ENCODE data around the gene TCF7L1.

TCF7L1 gene

DNA sequence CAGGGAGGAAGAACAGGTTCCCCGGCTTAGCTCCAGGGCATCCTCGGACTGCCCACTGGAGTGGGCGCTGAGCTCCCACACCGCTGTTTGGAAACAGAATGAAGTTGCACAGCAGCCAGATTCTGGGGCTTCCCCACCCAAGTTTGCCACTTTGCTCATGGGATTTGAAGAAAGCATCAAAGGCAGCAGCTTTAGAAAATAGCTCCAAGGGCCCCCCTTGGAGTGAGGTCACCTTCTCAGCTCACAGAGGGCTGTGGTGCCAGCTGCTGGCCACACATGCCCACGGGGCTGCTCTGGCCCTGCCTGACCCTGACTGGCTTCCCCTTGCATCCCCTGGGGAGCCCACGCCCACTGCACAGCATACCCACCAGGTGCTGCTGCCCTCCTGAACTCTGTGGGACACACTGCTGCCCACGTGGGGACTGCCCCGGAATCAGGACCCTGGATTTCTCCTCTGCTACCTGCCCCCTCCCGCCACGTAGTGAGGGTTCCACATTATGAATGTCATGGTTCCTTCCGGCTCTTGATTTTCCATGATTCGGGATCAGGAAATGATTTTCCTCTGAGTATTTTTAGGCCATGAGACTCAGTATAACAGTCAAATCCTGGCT is 124.3 kb downstream of the TCF7L1 start:
- Histone ChIP-seq H3K4me1 (ENCODE audit: low read length) (peaks cover 6% of the 10 kb centered on the region), H3K27ac (ENCODE audit: low read length) (no peak overlapping the region), H3K36me3 (replicated peaks; ENCODE audit: low read depth, low read length) (no peaks in the 10 kb centered on the region), H4K20me1 (ENCODE audit: insufficient read depth, low read length) (no peaks in the 10 kb centered on the region), H3K9me3 (ENCODE audit: insufficient read depth, low read length) (no peaks in the 10 kb centered on the region), H2AFZ (ENCODE audit: low read depth, low read length) (no peak overlapping the region), H3K27me3 (ENCODE audit: low read depth, low read length) (no peaks in the 10 kb centered on the region), H3K4me2 (ENCODE audit: low read length) (no peak overlapping the region), H3K79me2 (ENCODE audit: low read length) (no peaks in the 10 kb centered on the region), H3K4me3 (ENCODE audit: low read length) (no peak overlapping the region), H3K9ac (ENCODE audit: low read length) (no peak overlapping the region)
- no peak for TF ChIP-seq EZH2phosphoT487 (IDR thresholded peaks at IDR 0.05; ENCODE audit: low read depth)
- TF ChIP-seq, protein P1, sequence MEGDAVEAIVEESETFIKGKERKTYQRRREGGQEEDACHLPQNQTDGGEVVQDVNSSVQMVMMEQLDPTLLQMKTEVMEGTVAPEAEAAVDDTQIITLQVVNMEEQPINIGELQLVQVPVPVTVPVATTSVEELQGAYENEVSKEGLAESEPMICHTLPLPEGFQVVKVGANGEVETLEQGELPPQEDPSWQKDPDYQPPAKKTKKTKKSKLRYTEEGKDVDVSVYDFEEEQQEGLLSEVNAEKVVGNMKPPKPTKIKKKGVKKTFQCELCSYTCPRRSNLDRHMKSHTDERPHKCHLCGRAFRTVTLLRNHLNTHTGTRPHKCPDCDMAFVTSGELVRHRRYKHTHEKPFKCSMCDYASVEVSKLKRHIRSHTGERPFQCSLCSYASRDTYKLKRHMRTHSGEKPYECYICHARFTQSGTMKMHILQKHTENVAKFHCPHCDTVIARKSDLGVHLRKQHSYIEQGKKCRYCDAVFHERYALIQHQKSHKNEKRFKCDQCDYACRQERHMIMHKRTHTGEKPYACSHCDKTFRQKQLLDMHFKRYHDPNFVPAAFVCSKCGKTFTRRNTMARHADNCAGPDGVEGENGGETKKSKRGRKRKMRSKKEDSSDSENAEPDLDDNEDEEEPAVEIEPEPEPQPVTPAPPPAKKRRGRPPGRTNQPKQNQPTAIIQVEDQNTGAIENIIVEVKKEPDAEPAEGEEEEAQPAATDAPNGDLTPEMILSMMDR (IDR thresholded peaks at IDR 0.05; ENCODE audit: low read depth, low read length): no peak

GRCh38 chr2:85257970-85258605 is 124.9 kb downstream of the TCF7L1 start:
- no peaks in the 10 kb centered on the region for H3K27me3 ChIP-seq (ENCODE audit: low read depth, low read length)
- H3K4me3 ChIP-seq (ENCODE audit: low read length): no peak overlapping the region
- H3K79me2 ChIP-seq (ENCODE audit: low read length): no peaks in the 10 kb centered on the region
- no peak overlapping the region for H3K9ac ChIP-seq (ENCODE audit: low read length)
- TF ChIP-seq, protein P1 (IDR thresholded peaks at IDR 0.05; ENCODE audit: low read depth, low read length): no peak
- TF ChIP-seq EZH2phosphoT487 (IDR thresholded peaks at IDR 0.05; ENCODE audit: low read depth): no peak
- no peaks in the 10 kb centered on the region for H4K20me1 ChIP-seq (ENCODE audit: insufficient read depth, low read length)
- H3K9me3 ChIP-seq (ENCODE audit: insufficient read depth, low read length): no peaks in the 10 kb centered on the region
- H3K27ac ChIP-seq (ENCODE audit: low read length): no peak overlapping the region
- H3K4me2 ChIP-seq (ENCODE audit: low read length): no peak overlapping the region
- H3K36me3 ChIP-seq (replicated peaks; ENCODE audit: low read depth, low read length): no peaks in the 10 kb centered on the region
- peaks cover 6% of the 10 kb centered on the region for H3K4me1 ChIP-seq (ENCODE audit: low read length)
- H2AFZ ChIP-seq (ENCODE audit: low read depth, low read length): no peak overlapping the region

- no peak overlapping the region for H3K9ac ChIP-seq (ENCODE audit: low read length)
- no peak overlapping the region for H3K27ac ChIP-seq (ENCODE audit: low read length)
- no peak overlapping the region for H3K4me3 ChIP-seq (ENCODE audit: low read length)
- no peaks in the 10 kb centered on the region for H3K79me2 ChIP-seq (ENCODE audit: low read length)
- no peak for TF ChIP-seq EZH2phosphoT487 (IDR thresholded peaks at IDR 0.05; ENCODE audit: low read depth)
- TF ChIP-seq, protein P1 (IDR thresholded peaks at IDR 0.05; ENCODE audit: low read depth, low read length): no peak
- no peak overlapping the region for H2AFZ ChIP-seq (ENCODE audit: low read depth, low read length)
- H3K4me2 ChIP-seq (ENCODE audit: low read length): no peak overlapping the region
- H3K9me3 ChIP-seq (ENCODE audit: insufficient read depth, low read length): no peaks in the 10 kb centered on the region
- H3K36me3 ChIP-seq (replicated peaks; ENCODE audit: low read depth, low read length): no peaks in the 10 kb centered on the region
- peaks cover 6% of the 10 kb centered on the region for H3K4me1 ChIP-seq (ENCODE audit: low read length)
- no peaks in the 10 kb centered on the region for H4K20me1 ChIP-seq (ENCODE audit: insufficient read depth, low read length)
- no peaks in the 10 kb centered on the region for H3K27me3 ChIP-seq (ENCODE audit: low read depth, low read length)
Observed at GRCh38 chr2:85259101-85259590, 126.0 kb downstream of the TCF7L1 start.

- Histone ChIP-seq H3K4me2 (ENCODE audit: low read length) (no peak overlapping the region), H3K4me1 (ENCODE audit: low read length) (peaks cover 6% of the 10 kb centered on the region), H3K4me3 (ENCODE audit: low read length) (no peak overlapping the region), H3K9ac (ENCODE audit: low read length) (no peak overlapping the region), H3K27me3 (ENCODE audit: low read depth, low read length) (no peaks in the 10 kb centered on the region), H3K27ac (ENCODE audit: low read length) (no peak overlapping the region), H3K36me3 (replicated peaks; ENCODE audit: low read depth, low read length) (no peaks in the 10 kb centered on the region), H2AFZ (ENCODE audit: low read depth, low read length) (no peak overlapping the region), H4K20me1 (ENCODE audit: insufficient read depth, low read length) (no peaks in the 10 kb centered on the region), H3K79me2 (ENCODE audit: low read length) (no peaks in the 10 kb centered on the region), H3K9me3 (ENCODE audit: insufficient read depth, low read length) (no peaks in the 10 kb centered on the region)
- no peak for TF ChIP-seq EZH2phosphoT487 (IDR thresholded peaks at IDR 0.05; ENCODE audit: low read depth)
- TF ChIP-seq, protein P1 (IDR thresholded peaks at IDR 0.05; ENCODE audit: low read depth, low read length): no peak
Observed at GRCh38 chr2:85259879-85260278, 126.7 kb downstream of the TCF7L1 start.
